Ramos (cell line): ENCODE results near the gene TWIST2.

Source experiments
- in situ Hi-C: fragments of 300-500 bp; cut with MboI; formaldehyde crosslinking; loops from one replicate; pipeline ENCODE4 v1.14.3; 2022; ENCODE audit warnings: low sequenced_read_pairs; ENCODE audit not compliant: unreplicated experiment

TWIST2 gene

DNA sequence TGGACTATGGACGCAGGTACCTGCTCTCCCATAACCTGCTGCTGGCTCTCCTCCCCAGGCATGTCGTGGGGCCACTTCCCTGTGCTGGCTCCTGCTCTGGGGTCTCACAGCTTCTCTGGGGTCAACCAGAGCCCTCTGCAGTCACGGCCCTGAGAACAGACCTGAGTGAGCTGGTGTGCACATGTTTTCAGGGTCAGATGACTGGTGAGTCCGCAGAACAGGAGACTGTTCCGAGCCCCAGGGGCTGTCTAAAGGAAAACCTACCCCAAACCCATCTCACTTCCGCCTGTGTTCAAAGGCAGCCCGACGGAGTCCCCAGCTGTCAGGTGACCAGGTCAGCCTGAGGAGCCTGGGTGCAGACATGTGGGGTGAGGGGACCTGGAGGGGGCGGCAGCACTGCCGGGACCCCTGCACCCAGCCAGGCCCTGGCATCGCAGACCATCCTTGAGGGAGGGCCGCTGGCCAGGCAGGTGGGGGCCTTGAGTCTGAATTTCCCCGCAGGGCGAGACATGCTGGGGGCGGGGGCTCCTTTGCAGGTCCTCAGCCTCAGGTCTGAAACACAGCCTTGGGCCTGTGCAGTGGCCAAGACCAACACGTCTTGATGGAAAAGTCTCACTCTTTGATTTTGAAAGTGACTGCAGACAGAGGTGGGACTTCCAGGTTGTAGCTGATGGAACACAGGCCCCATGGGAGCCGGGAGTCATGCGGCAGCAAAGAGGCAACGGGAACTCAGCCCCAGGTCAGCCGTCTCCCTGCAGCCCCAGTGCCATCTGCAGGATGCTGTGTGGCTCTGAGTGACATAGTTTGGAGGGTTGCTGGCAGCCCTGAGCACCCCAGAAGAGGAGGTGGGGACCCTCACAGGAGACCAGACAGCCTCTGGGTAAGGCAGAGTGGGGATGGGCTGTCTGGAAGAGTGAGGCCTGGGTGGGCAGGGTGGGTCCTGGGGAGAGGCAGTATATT, 65.3 kb downstream of the TWIST2 start:
- in situ Hi-C loops = no loop called here

GRCh38 chr2:238913931-238914647, 66.2 kb downstream of the TWIST2 start:
- in situ Hi-C loops = no loop called here

GRCh38 chr2:238914648-238915015, 66.7 kb downstream of the TWIST2 start:
- in situ Hi-C loops = no loop called here

DNA sequence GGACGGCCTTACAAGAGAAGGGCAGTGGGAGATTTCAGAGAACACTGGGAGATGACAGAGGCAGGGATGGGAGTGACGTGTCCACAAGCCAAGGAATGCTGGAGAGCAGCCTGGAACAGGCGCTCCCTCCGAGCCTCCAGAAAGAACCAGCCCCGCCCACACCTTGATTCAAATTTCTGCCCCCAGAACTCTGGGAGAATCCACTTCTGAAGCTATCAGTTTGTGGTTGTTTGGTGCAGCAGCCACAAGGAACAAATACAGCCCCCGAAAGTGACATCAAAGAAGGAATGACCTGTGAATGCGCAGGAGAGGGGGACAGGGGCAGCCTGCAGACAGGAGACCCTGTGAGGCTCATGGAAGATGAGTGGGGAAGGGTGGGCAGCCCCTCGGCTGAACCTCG, 67.3 kb downstream of the TWIST2 start:
- in situ Hi-C loops = no loop called here

DNA sequence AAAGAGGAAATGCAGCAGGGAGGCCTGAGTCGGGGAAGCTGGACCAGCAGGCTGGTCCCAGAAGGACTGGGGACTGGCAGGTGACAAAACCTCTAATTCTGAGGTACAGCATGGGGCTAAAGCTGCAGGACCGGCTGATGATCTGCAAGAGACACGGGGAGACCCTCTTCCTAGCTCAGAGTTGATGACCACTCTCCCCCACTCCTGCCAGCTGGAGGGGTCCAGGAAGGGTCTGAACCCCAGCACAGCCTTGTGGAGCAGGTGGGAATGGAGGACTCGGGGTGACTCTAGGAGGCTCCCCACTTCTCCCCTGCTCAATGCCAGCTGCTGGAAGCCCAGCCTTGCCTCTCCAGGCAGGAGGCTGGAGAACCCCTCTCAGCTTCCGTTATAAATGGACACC, 67.7 kb downstream of the TWIST2 start:
- in situ Hi-C loops = no loop called here

GRCh38 chr2:238916176-238916874, 68.4 kb downstream of the TWIST2 start:
- in situ Hi-C loops = no loop called here

- in situ Hi-C loops = no loop called here
These were observed 69.1 kb downstream of the TWIST2 start for GRCh38 chr2:238916875-238917590.

GRCh38 chr2:238919307-238919706, 71.4 kb downstream of the TWIST2 start:
- in situ Hi-C loops = no loop called here

DNA sequence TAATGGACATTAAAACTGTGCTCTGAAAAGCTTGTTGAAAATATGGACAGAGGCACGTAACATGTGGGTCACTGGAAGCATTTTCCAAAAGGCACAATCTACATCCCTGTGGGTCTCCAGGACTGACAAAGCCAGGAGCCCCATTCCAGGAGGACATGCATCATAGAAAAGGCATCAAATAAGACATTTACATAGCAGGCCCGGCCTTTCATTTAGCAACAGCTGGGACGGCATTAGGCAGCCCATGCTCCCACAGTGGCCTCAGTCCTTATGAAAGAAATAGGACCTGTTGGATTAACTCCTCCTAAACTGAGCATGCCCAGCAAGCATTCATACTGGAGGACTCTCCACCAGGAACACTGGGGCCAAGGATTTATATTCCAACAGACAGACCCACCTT, 72.2 kb downstream of the TWIST2 start:
- in situ Hi-C loops = no loop called here

- in situ Hi-C loops = no loop called here
These were observed 72.7 kb downstream of the TWIST2 start for GRCh38 chr2:238920601-238921001.

DNA sequence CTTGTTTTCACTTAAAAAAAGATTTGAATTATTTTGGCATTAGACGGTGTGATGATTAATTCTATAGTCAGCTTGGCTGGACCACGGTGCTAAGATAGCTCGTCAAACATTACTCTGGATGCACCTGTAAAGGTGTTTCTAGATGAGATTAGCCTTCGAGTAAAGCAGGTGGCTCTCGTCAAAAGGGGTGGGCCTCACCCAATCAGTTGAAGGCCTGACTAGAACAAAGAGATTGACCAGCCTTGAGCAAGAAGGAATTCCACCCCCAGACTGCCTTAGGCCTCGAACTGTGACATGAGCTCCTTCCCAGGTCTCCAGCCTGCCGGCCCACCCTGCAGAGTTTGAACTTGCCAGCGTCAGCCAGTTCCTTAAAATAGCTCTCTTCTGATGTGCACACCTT, 73.4 kb downstream of the TWIST2 start:
- in situ Hi-C loops = no loop called here

DNA sequence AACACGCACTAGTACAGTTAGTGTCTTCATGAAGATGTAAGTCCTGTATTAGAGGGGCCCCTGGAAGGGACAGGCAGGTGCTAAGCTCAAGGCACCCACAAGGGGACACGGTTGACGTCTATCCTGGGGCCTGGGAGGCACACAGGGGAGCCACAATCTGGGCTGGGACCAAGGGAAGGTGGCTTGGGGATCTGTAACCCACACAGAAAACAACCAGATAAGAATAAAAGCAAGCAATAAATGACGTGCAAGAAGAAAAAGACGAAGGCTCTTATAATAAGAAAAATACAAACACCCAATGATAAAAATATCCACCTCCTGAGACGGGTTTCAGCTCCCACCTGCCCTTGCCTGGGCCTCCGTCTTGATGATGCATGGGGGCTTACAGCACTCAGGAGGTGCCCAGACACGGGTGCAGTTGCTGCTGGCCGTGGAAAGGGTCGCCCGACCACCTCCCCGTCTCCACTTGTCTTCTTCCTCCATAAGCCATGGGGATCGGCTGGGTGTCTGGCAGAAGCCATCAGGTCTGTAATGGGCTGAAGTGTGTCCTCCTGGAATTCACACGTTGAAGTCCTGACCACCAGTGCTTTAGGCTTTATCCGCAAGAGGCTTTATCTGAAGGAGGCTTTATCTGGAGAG, 73.9 kb downstream of the TWIST2 start:
- in situ Hi-C loops = no loop called here

- in situ Hi-C loops = no loop called here
These were observed 74.5 kb downstream of the TWIST2 start for GRCh38 chr2:238922435-238922834.

DNA sequence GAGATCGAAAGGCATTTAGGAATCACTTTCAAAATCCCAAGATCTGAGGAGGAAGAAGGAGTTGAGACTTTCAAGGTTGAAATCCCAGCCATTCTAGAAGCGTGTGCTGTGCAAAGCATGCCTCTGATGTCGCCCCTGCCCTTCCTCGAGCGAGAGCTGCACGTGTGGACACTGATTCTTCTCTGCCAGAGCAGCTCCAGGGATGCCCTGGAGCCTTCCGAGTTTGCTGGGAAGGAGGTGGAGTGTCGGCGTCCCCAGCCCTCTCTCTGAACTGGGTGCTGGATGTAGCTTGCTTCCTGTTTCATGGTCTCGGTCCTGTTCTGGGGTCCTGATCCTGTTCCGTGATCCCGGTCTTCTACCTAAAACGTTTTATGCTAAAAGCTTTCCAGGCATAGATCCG, 76.1 kb downstream of the TWIST2 start:
- in situ Hi-C loops = no loop called here

GRCh38 chr2:238924796-238925195, 76.9 kb downstream of the TWIST2 start:
- in situ Hi-C loops = no loop called here

DNA sequence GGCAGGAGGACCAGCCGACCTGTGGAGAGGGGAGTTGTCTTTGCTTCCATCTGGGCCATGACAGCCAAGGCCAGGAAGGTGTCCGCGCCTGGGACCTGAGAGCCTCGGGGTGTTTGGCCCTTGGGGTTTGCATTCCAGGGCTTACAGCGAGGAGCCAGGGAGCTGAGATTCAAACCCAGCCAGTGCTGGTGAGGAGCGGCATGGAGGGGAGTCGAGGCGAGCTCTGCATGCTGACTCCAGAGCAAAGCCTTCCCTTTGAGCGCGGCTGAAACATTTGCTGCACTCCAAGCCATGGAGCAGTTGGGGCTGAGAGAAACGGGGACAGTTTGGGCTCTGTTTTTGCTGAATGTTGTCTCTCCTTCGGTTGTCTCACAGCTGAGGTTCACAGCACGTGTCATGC, 77.4 kb downstream of the TWIST2 start:
- in situ Hi-C loops = no loop called here

DNA sequence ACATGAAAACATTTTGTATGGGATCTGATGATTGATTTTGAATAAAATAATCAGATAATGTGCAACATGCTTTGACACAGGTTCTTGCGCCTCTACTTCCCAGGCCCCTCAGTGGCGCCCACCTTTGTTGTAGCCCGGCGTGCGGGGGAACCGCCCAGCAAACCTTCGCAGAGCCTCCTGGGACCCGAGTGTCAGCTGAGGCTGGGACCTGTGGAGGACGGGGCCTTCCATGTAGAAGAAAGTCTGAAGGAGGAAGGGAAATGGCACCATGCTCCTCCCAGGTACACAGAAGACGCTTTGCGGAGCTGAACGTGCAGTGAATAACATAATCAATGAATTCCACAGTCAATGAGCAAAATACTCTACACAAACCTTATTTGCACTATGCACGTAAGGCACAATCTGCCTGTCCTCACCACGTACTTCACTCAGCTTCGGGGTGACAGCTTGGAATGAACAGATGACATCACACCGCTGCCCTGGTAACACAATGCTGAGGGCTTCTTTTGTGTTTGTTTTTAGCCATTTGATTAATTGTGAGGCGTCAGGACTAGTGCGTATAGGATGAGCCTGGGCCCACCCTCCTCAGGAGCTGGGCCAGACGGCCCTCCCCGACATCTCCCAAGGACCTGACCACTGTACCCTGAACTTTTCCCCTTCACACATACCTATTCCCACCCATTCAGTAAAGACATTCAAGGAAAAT, 78.1 kb downstream of the TWIST2 start:
- in situ Hi-C loops = no loop called here

DNA sequence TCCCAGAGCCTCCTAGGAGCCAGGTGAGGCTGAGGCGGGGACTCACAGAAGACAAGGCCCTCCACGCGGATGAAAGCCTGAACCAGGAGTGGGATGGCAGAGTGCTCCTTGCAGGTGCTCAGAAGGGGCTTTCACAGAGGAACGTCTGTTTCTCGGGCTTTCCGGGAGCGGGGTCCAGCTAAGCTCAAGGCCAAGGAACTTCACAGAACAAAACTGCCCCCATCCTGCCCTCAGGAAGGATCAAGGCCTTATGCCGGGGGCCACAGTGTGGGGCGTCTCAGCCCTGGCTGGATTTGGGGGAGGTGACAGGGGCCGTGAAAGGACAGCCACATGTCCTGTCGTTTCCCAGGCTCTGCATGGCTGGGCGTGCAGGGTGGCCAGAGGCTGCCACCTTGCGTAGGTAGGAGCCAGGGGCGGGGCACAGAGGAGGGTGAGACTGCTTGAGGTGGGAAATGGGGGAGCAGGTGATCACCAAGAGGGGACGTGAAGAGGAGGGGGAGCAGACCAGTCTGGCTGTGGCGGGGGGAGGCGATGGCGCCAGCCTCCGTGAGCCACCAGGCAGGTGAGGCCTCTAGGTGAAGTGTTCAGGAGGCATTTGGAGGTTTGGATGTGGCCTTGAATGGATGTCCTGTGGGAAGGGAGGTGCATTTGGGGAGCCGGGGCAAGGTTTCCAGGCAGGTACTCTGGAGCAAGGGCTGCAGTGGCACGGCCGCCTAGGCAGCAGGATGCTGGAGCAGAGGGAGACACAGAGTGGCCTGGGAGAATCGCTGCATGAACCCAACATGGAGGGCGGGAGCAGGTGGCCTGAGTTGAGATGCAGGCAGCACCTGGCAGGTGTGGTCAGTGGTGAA, 79.1 kb downstream of the TWIST2 start:
- in situ Hi-C loops = no loop called here
